ENCODE measurements around the gene SPACA6. TPM values are rescaled to one million over a fixed set of nuclear protein-coding genes. Genes with fewer than 3 reads are reported as not detected.

SPACA6 gene
- total RNA-seq, 1 experiment from 2014 or later = 13.3 TPM

DNA sequence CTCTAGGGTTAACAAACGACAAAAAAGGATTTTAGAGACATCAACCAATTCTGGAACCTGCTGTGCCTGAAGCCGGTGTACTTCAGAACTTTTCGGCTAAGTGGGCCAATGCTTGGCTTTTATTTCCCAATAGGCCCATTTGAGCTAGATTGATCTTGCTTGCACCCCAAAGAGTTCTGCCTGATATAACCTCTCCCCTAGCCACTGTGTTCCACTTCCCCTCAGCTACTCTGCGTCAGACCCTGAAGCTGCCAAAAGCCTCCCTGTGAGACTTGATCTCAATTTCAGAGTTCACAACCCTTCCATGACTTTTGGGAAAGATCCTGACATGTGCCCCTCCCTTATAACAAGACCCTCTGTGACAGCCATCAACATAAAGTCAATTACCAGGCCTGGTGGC is 40.9 kb upstream of the SPACA6 start:
- ATAC-seq (no peak), DNase-seq (ENCODE audit: low spot score) (no peak)
- CTCF ChIA-PET = interaction anchor here (0.7 to 1.3 kb wide), 2 partner anchors 9 to 88 kb away, joined by 3 to 4 read pairs; no protein-coding TSS in a partner anchor
- Mint-ChIP-seq H3K36me3 (peaks cover 6% of the 10 kb centered on the region), H3K27me3 (ENCODE audit: low read depth) (peaks cover 56% of the 10 kb centered on the region), H3K4me1 (peaks cover 6% of the 10 kb centered on the region), H3K4me3 (no peak overlapping the region), H3K9me3 (peaks cover 23% of the 10 kb centered on the region), H3K27ac (no peak overlapping the region)
- POLR2A ChIA-PET = no interaction called here
- TF ChIP-seq ZNF396 (CRISPR knock-in tag; IDR thresholded peaks at IDR 0.05; ENCODE audit: borderline replicate concordance) = no peak
- TF ChIP-seq, protein P1, sequence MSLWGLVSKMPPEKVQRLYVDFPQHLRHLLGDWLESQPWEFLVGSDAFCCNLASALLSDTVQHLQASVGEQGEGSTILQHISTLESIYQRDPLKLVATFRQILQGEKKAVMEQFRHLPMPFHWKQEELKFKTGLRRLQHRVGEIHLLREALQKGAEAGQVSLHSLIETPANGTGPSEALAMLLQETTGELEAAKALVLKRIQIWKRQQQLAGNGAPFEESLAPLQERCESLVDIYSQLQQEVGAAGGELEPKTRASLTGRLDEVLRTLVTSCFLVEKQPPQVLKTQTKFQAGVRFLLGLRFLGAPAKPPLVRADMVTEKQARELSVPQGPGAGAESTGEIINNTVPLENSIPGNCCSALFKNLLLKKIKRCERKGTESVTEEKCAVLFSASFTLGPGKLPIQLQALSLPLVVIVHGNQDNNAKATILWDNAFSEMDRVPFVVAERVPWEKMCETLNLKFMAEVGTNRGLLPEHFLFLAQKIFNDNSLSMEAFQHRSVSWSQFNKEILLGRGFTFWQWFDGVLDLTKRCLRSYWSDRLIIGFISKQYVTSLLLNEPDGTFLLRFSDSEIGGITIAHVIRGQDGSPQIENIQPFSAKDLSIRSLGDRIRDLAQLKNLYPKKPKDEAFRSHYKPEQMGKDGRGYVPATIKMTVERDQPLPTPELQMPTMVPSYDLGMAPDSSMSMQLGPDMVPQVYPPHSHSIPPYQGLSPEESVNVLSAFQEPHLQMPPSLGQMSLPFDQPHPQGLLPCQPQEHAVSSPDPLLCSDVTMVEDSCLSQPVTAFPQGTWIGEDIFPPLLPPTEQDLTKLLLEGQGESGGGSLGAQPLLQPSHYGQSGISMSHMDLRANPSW (CRISPR knock-in tag; conservative IDR thresholded peaks at IDR 0.05; ENCODE audit: low read depth) = no peak
- TF ChIP-seq ELF4 (CRISPR knock-in tag; IDR thresholded peaks at IDR 0.05; ENCODE audit: low read depth) = no peak
- TF ChIP-seq ZNF317 (CRISPR knock-in tag; IDR thresholded peaks at IDR 0.05; ENCODE audit: borderline replicate concordance, low read depth) = no peak
- TF ChIP-seq, protein P2, sequence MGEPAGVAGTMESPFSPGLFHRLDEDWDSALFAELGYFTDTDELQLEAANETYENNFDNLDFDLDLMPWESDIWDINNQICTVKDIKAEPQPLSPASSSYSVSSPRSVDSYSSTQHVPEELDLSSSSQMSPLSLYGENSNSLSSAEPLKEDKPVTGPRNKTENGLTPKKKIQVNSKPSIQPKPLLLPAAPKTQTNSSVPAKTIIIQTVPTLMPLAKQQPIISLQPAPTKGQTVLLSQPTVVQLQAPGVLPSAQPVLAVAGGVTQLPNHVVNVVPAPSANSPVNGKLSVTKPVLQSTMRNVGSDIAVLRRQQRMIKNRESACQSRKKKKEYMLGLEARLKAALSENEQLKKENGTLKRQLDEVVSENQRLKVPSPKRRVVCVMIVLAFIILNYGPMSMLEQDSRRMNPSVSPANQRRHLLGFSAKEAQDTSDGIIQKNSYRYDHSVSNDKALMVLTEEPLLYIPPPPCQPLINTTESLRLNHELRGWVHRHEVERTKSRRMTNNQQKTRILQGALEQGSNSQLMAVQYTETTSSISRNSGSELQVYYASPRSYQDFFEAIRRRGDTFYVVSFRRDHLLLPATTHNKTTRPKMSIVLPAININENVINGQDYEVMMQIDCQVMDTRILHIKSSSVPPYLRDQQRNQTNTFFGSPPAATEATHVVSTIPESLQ (CRISPR knock-in tag; IDR thresholded peaks at IDR 0.05) = no peak
- TF ChIP-seq NR3C1 (CRISPR knock-in tag; conservative IDR thresholded peaks at IDR 0.05; ENCODE audit: low read depth) = no peak
- TF ChIP-seq, protein P3, sequence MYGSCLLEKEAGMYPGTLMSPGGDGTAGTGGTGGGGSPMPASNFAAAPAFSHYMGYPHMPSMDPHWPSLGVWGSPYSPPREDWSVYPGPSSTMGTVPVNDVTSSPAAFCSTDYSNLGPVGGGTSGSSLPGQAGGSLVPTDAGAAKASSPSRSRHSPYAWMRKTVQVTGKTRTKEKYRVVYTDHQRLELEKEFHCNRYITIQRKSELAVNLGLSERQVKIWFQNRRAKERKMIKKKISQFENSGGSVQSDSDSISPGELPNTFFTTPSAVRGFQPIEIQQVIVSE (CRISPR knock-in tag; IDR thresholded peaks at IDR 0.05; ENCODE audit: borderline replicate concordance) = no peak

DNA sequence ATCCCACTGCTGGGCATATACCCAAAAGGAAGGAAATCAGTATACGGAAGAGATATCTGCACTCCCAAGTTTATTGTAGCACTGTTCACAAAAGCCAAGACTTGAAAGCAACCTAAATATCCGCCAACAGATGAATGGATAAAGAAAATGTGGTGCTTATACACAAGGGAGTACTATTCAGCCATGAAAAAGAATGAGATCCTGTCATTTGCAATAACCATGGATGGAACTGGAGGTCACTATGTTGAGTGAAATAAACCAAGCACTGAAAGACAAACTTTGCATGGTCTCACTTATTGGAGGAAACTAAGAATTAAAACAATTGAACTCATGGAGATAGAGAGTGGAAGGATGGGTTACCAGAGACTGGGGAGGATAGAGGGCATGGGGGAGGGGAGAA is 40.0 kb upstream of the SPACA6 start:
- H3K36me3 Mint-ChIP-seq = peaks cover 6% of the 10 kb centered on the region
- ATAC-seq (no peak), DNase-seq (ENCODE audit: low spot score) (no peak)
- TF ChIP-seq RELA (CRISPR knock-in tag; IDR thresholded peaks at IDR 0.05; ENCODE audit: borderline replicate concordance) = no peak
- ChIA-PET POLR2A (no interaction called here), CTCF (interaction anchor here (1.3 kb wide), 1 partner anchor 8 kb away, joined by 4 read pairs; no protein-coding TSS in a partner anchor)
- peaks cover 65% of the 10 kb centered on the region for H3K27me3 Mint-ChIP-seq (ENCODE audit: low read depth)
- peaks cover 6% of the 10 kb centered on the region for H3K4me1 Mint-ChIP-seq
- no peak overlapping the region for H3K4me3 Mint-ChIP-seq
- no peak overlapping the region for H3K27ac Mint-ChIP-seq
- H3K9me3 Mint-ChIP-seq = peaks cover 23% of the 10 kb centered on the region

DNA sequence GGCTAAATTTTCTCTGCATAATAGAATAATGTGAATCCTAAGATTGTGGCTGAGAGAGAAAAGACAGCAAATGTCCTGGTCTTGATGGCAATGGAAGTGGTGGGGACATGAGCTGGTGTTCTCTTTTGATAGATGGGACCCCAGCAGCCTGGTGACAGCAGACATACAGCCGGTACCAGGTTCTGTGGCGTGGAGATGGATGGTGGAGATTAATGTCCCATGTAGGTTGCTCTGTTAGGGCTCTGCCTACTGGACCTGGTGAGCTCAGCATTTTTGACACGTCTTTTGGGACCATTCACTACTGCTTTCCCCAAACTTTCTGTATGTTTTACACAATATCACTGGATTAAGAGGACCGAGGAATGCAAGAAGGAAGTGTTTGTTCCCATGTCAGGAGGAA is 38.3 kb upstream of the SPACA6 start:
- DNase-seq (ENCODE audit: low spot score) = peak; percentile 34
- H3K9me3 Mint-ChIP-seq = peaks cover 23% of the 10 kb centered on the region
- H3K27ac Mint-ChIP-seq = no peak overlapping the region
- H3K27me3 Mint-ChIP-seq (ENCODE audit: low read depth) = peaks cover 53% of the 10 kb centered on the region
- H3K4me1 Mint-ChIP-seq = peaks cover 6% of the 10 kb centered on the region
- no peak overlapping the region for H3K4me3 Mint-ChIP-seq
- CTCF ChIA-PET = interaction anchor here (0.5 to 2.0 kb wide), 17 partner anchors 27 to 560 kb away, joined by 3 to 10 read pairs (median 4); no protein-coding TSS in a partner anchor
- peak; percentile 69 for ATAC-seq
- TF ChIP-seq ZNF317 (CRISPR knock-in tag; IDR thresholded peaks at IDR 0.05; ENCODE audit: borderline replicate concordance, low read depth) = peak; percentile 99
- TF ChIP-seq, protein P4, sequence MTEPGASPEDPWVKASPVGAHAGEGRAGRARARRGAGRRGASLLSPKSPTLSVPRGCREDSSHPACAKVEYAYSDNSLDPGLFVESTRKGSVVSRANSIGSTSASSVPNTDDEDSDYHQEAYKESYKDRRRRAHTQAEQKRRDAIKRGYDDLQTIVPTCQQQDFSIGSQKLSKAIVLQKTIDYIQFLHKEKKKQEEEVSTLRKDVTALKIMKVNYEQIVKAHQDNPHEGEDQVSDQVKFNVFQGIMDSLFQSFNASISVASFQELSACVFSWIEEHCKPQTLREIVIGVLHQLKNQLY (CRISPR knock-in tag; IDR thresholded peaks at IDR 0.05) = no peak
- TF ChIP-seq NFE2L1 (CRISPR knock-in tag; IDR thresholded peaks at IDR 0.05) = no peak
- no peak for TF ChIP-seq RELA (CRISPR knock-in tag; IDR thresholded peaks at IDR 0.05; ENCODE audit: borderline replicate concordance)
- no peak for TF ChIP-seq PRRX2 (CRISPR knock-in tag; IDR thresholded peaks at IDR 0.05)
- TF ChIP-seq, protein P5, sequence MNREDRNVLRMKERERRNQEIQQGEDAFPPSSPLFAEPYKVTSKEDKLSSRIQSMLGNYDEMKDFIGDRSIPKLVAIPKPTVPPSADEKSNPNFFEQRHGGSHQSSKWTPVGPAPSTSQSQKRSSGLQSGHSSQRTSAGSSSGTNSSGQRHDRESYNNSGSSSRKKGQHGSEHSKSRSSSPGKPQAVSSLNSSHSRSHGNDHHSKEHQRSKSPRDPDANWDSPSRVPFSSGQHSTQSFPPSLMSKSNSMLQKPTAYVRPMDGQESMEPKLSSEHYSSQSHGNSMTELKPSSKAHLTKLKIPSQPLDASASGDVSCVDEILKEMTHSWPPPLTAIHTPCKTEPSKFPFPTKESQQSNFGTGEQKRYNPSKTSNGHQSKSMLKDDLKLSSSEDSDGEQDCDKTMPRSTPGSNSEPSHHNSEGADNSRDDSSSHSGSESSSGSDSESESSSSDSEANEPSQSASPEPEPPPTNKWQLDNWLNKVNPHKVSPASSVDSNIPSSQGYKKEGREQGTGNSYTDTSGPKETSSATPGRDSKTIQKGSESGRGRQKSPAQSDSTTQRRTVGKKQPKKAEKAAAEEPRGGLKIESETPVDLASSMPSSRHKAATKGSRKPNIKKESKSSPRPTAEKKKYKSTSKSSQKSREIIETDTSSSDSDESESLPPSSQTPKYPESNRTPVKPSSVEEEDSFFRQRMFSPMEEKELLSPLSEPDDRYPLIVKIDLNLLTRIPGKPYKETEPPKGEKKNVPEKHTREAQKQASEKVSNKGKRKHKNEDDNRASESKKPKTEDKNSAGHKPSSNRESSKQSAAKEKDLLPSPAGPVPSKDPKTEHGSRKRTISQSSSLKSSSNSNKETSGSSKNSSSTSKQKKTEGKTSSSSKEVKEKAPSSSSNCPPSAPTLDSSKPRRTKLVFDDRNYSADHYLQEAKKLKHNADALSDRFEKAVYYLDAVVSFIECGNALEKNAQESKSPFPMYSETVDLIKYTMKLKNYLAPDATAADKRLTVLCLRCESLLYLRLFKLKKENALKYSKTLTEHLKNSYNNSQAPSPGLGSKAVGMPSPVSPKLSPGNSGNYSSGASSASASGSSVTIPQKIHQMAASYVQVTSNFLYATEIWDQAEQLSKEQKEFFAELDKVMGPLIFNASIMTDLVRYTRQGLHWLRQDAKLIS (CRISPR knock-in tag; IDR thresholded peaks at IDR 0.05; ENCODE audit: borderline replicate concordance) = no peak
- POLR2A ChIA-PET = no interaction called here
- peaks cover 6% of the 10 kb centered on the region for H3K36me3 Mint-ChIP-seq

Data from WTC11 (cell line).